Measurements from ENCODE around the gene ZMAT5.

The ZMAT5 gene

DNA sequence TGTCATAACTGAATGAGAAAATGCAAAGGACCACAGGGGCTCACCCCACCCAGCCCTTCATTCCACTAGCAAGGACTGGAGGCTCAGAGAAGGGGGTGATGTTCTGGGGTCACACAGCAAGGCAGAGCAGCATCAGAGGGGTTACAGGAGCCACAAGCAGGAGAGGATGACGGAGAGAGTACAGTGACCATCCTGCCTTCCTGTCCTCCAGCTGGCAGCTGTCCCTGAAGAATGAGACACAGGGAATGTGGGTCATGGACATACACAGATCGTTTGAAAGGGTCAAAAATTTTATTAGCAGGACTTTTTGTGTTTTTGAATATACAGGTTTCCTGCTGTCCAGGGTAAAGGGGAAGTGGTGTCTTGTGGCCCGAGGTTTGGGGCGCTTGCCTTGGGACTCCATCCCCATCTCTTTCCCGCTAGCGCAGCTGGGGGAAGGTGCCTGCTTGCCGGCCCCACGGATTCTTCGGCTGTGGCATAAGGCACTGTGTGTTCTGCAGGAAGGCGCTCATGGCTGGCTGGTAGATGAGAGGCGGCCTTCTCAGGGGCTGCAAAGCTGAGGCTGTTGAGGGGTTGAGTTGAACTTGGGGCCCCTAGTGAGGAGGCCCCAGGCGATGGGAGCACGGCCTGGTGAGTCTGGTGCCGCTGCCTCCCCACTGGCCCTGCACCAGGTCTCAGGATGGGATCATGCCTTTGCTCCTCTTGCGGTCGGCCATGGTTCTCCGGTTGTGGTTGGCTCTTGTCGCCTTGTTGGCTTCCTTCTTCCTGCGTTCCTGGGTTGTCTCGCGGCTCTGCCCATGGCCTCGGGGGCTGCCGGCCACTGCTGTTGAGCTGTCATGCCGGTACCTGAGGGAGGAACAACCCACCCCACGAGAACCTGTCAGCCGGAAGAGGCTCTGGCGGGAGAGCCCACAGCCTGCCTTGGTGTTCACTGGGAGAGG lies 21.8 kb upstream of the ZMAT5 start:
- TF ChIP-seq, protein P1, sequence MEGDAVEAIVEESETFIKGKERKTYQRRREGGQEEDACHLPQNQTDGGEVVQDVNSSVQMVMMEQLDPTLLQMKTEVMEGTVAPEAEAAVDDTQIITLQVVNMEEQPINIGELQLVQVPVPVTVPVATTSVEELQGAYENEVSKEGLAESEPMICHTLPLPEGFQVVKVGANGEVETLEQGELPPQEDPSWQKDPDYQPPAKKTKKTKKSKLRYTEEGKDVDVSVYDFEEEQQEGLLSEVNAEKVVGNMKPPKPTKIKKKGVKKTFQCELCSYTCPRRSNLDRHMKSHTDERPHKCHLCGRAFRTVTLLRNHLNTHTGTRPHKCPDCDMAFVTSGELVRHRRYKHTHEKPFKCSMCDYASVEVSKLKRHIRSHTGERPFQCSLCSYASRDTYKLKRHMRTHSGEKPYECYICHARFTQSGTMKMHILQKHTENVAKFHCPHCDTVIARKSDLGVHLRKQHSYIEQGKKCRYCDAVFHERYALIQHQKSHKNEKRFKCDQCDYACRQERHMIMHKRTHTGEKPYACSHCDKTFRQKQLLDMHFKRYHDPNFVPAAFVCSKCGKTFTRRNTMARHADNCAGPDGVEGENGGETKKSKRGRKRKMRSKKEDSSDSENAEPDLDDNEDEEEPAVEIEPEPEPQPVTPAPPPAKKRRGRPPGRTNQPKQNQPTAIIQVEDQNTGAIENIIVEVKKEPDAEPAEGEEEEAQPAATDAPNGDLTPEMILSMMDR (conservative IDR thresholded peaks at IDR 0.05; ENCODE audit: low read length) = no peak

DNA sequence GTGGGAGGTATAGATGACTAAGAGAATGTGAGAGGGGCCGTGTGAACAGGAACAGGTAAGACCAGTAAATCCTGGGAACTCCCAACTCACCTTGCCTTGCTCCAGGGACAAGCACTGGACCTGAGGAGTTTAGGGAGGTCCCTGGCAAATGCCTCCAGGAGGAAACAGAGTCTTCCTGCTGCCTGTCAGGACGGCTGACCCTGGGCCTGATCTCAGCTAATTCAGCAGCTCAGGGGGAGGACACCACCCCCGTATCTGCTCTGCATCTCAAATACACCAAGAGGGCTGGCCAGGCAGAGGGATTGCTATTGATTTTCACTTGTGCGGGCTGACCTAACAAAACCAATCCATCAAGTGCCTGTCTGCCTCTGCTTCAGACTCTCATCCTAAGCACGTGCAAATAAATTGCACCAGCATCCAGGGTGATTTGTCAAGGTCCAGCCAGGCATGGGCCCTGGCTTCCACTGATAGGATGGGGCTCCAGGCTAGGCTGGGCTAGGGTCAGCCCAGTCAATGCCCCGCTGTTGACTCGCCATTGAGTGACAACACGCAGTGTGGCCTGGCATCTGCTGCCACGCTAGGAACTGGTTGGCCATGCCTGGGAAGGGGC lies 20.7 kb upstream of the ZMAT5 start:
- TF ChIP-seq, protein P1 (conservative IDR thresholded peaks at IDR 0.05; ENCODE audit: low read length) = no peak
- DNase-seq (ENCODE audit: low read depth) = no peak

More for the DNA sequence above, 21.8 kb upstream of the ZMAT5 start:
- DNase-seq (ENCODE audit: low read depth) = no peak
- no peak overlapping the region for H3K4me3 ChIP-seq (ENCODE audit: low read length)

DNA sequence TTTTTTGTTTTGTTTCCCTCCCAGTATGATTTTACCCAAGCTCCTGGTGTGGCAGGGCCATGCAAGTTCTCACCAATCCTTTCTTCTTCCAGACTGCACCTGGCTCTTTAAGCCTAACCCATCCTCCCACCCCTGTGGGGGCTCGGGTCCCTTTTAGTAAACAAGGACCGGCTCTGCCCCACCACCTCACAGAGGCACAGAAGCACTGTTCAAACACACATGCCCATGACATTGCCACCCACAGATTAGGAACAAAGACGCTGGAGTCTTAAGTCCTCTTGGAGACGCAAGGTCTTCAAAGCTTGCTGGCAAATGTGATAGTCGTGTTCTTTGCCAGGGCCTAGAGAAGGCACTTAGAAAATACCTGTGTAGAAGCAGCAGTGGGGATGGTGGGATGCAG lies 19.2 kb upstream of the ZMAT5 start:
- TF ChIP-seq, protein P1 (conservative IDR thresholded peaks at IDR 0.05; ENCODE audit: low read length) = no peak
- DNase-seq (ENCODE audit: low read depth) = no peak
- H3K4me3 ChIP-seq (ENCODE audit: low read length) = no peak overlapping the region

More for the DNA sequence above, 20.7 kb upstream of the ZMAT5 start:
- H3K4me3 ChIP-seq (ENCODE audit: low read length) = no peak overlapping the region

DNA sequence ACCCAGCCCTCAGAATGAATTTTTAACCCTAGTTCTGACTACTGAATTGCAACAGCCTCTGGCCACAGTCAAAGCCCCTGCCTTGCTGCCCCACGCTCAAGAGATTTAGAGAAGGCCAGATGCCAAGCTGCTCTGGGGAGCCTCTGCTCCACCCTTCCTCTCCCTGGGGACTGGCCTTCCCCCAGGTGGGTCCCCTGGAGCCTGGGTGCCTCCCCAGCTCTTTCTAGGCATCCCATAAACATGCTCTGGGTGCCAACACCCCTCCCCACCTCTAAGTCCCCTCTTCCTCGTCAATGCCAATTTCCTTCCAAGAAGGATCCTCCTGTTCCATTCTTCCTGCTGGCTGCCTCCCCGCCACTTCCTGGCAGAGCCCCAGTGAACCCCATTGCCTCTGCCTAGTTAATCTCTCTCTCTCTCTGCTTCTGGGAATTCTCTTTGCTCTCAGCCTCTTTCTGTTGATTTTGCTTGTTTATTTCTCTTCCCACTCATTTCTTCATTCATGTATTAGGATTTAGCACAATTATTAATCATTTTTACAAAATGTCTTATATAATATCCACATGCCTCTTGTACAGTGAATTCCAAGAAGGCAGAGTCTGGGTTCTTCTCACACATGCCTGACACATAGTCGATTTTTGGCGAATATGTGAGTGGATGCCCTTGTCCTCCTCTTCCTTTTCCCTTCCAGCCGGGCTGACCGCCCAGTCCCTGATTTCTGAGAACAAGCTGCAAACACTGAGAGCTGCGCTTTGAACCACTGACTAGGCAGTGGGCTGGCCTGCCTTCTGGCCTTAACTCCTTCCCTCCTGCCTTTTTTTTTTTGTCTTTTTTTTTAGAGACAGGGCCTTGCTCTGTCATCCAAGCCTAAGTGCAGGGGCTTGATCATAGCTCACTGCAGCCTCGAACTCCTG lies 17.9 kb upstream of the ZMAT5 start:
- TF ChIP-seq, protein P1 (conservative IDR thresholded peaks at IDR 0.05; ENCODE audit: low read length) = no peak
- peak; percentile 55 for DNase-seq (ENCODE audit: low read depth)
- no peak overlapping the region for H3K4me3 ChIP-seq (ENCODE audit: low read length)

DNA sequence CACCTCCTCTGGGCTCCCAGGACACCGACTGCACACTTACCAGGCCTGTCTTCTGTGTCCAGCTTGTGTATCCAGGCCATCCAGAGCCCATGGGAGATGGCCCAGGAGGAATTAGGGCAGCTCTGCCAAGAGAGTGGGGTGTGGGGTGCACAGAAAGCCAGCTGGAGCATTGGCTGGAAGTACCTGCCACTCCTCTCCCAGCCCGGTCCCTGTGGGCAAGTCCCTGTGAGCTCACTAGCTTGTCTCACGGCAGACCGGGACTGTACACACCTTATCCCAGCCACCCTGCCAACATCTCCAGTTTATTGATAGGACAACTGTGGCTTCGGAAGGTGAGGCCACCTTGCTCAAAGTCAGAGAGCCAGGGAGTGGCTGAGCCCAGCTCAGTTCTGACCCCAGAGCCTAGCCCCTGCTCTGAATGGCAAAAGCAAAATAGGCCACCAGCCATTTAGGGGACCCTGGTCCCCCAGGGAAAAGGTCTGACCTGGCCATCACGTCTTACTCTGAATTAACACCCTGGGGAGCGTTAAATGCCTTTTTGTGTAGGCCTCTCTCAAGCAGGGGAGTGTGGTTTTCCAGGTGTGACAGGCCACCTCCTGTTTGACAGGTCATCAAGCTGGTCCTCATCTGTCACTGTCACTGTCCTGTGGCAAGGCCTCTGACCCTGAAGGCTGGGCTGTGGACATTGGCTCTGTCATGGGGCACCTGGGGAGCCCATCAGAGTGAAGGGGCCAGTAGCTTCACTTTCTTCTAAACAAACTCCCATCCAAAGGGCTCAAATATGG lies 15.4 kb upstream of the ZMAT5 start:
- DNase-seq (ENCODE audit: low read depth) = peak; percentile 73
- TF ChIP-seq, protein P1 (conservative IDR thresholded peaks at IDR 0.05; ENCODE audit: low read length) = no peak
- H3K4me3 ChIP-seq (ENCODE audit: low read length) = no peak overlapping the region
